ENCODE results near the gene AQP1.

The AQP1 gene

GRCh38 chr7:30912986-30913811 is 1.5 kb downstream of the AQP1 start:
- Mint-ChIP-seq H3K27ac (ENCODE audit: low read depth) (no peak overlapping the region), H3K4me1 (no peaks in the 10 kb centered on the region), H3K4me3 (no peak overlapping the region), H3K9me3 (no peaks in the 10 kb centered on the region), H3K36me3 (ENCODE audit: insufficient read depth) (no peaks in the 10 kb centered on the region), H3K27me3 (no peaks in the 10 kb centered on the region)
- no peak for DNase-seq (ENCODE audit: low spot score in 2 of 2)
- no peak for ATAC-seq (replicated peaks; ENCODE audit: extremely low read depth, poor library complexity, severe bottlenecking)

- ATAC-seq (replicated peaks; ENCODE audit: extremely low read depth, poor library complexity, severe bottlenecking) (no peak), DNase-seq (ENCODE audit: low spot score in 2 of 2) (no peak)
- H3K27me3 Mint-ChIP-seq: no peaks in the 10 kb centered on the region
- no peaks in the 10 kb centered on the region for H3K36me3 Mint-ChIP-seq (ENCODE audit: insufficient read depth)
- H3K4me1 Mint-ChIP-seq: no peaks in the 10 kb centered on the region
- H3K27ac Mint-ChIP-seq (ENCODE audit: low read depth): no peak overlapping the region
- H3K4me3 Mint-ChIP-seq: no peak overlapping the region
- H3K9me3 Mint-ChIP-seq: no peaks in the 10 kb centered on the region
Observed at GRCh38 chr7:30913821-30914515, 2.3 kb downstream of the AQP1 start.

- no peaks in the 10 kb centered on the region for H3K4me1 Mint-ChIP-seq
- H3K4me3 Mint-ChIP-seq: no peak overlapping the region
- no peak for DNase-seq (ENCODE audit: low spot score in 2 of 2)
- H3K36me3 Mint-ChIP-seq (ENCODE audit: insufficient read depth): no peaks in the 10 kb centered on the region
- ATAC-seq (replicated peaks; ENCODE audit: extremely low read depth, poor library complexity, severe bottlenecking): no peak
- no peaks in the 10 kb centered on the region for H3K9me3 Mint-ChIP-seq
- no peak overlapping the region for H3K27ac Mint-ChIP-seq (ENCODE audit: low read depth)
- no peaks in the 10 kb centered on the region for H3K27me3 Mint-ChIP-seq
Observed at GRCh38 chr7:30914596-30914995, 2.9 kb downstream of the AQP1 start.

- ATAC-seq (replicated peaks; ENCODE audit: extremely low read depth, poor library complexity, severe bottlenecking) (no peak), DNase-seq (ENCODE audit: low spot score in 2 of 2) (no peak)
- Mint-ChIP-seq H3K27ac (ENCODE audit: low read depth) (no peak overlapping the region), H3K27me3 (no peaks in the 10 kb centered on the region), H3K4me3 (no peak overlapping the region), H3K4me1 (no peaks in the 10 kb centered on the region), H3K9me3 (no peaks in the 10 kb centered on the region), H3K36me3 (ENCODE audit: insufficient read depth) (no peaks in the 10 kb centered on the region)
Observed at GRCh38 chr7:30915005-30915601, 3.5 kb downstream of the AQP1 start.

- DNase-seq (ENCODE audit: low spot score in 2 of 2): no peak
- Mint-ChIP-seq H3K4me1 (no peaks in the 10 kb centered on the region), H3K27me3 (no peaks in the 10 kb centered on the region), H3K36me3 (ENCODE audit: insufficient read depth) (no peaks in the 10 kb centered on the region), H3K9me3 (no peaks in the 10 kb centered on the region), H3K27ac (ENCODE audit: low read depth) (no peak overlapping the region), H3K4me3 (no peak overlapping the region)
- ATAC-seq (replicated peaks; ENCODE audit: extremely low read depth, poor library complexity, severe bottlenecking): no peak
Observed at GRCh38 chr7:30915751-30916150, 4.1 kb downstream of the AQP1 start.

GRCh38 chr7:30916255-30916654 is 4.6 kb downstream of the AQP1 start:
- no peaks in the 10 kb centered on the region for H3K9me3 Mint-ChIP-seq
- no peak overlapping the region for H3K27ac Mint-ChIP-seq (ENCODE audit: low read depth)
- ATAC-seq (replicated peaks; ENCODE audit: extremely low read depth, poor library complexity, severe bottlenecking): no peak
- no peaks in the 10 kb centered on the region for H3K27me3 Mint-ChIP-seq
- H3K4me1 Mint-ChIP-seq: no peaks in the 10 kb centered on the region
- no peak for DNase-seq (ENCODE audit: low spot score in 2 of 2)
- no peaks in the 10 kb centered on the region for H3K36me3 Mint-ChIP-seq (ENCODE audit: insufficient read depth)
- H3K4me3 Mint-ChIP-seq: no peak overlapping the region

- no peaks in the 10 kb centered on the region for H3K9me3 Mint-ChIP-seq
- DNase-seq (ENCODE audit: low spot score in 2 of 2) (no peak), ATAC-seq (replicated peaks; ENCODE audit: extremely low read depth, poor library complexity, severe bottlenecking) (no peak)
- H3K4me3 Mint-ChIP-seq: no peak overlapping the region
- H3K27ac Mint-ChIP-seq (ENCODE audit: low read depth): no peak overlapping the region
- H3K27me3 Mint-ChIP-seq: no peaks in the 10 kb centered on the region
- no peaks in the 10 kb centered on the region for H3K4me1 Mint-ChIP-seq
- no peaks in the 10 kb centered on the region for H3K36me3 Mint-ChIP-seq (ENCODE audit: insufficient read depth)
Observed at GRCh38 chr7:30916767-30917166, 5.1 kb downstream of the AQP1 start.

- Mint-ChIP-seq H3K4me3 (no peak overlapping the region), H3K9me3 (no peaks in the 10 kb centered on the region), H3K27ac (ENCODE audit: low read depth) (no peak overlapping the region), H3K36me3 (ENCODE audit: insufficient read depth) (no peaks in the 10 kb centered on the region), H3K27me3 (no peaks in the 10 kb centered on the region), H3K4me1 (no peaks in the 10 kb centered on the region)
- DNase-seq (ENCODE audit: low spot score in 2 of 2) (no peak), ATAC-seq (replicated peaks; ENCODE audit: extremely low read depth, poor library complexity, severe bottlenecking) (no peak)
Observed at GRCh38 chr7:30917216-30917893, 5.7 kb downstream of the AQP1 start.

- ATAC-seq (replicated peaks; ENCODE audit: extremely low read depth, poor library complexity, severe bottlenecking) (no peak), DNase-seq (ENCODE audit: low spot score in 2 of 2) (no peak)
- Mint-ChIP-seq H3K27ac (ENCODE audit: low read depth) (no peak overlapping the region), H3K9me3 (no peaks in the 10 kb centered on the region), H3K4me3 (no peak overlapping the region), H3K27me3 (no peaks in the 10 kb centered on the region), H3K4me1 (no peaks in the 10 kb centered on the region), H3K36me3 (ENCODE audit: insufficient read depth) (no peaks in the 10 kb centered on the region)
Observed at GRCh38 chr7:30918676-30919075, 7.0 kb downstream of the AQP1 start.

- H3K9me3 Mint-ChIP-seq: no peaks in the 10 kb centered on the region
- no peak for ATAC-seq (replicated peaks; ENCODE audit: extremely low read depth, poor library complexity, severe bottlenecking)
- H3K4me3 Mint-ChIP-seq: no peak overlapping the region
- no peaks in the 10 kb centered on the region for H3K36me3 Mint-ChIP-seq (ENCODE audit: insufficient read depth)
- no peaks in the 10 kb centered on the region for H3K27me3 Mint-ChIP-seq
- no peaks in the 10 kb centered on the region for H3K4me1 Mint-ChIP-seq
- DNase-seq (ENCODE audit: low spot score in 2 of 2): no peak
- no peak overlapping the region for H3K27ac Mint-ChIP-seq (ENCODE audit: low read depth)
Observed at GRCh38 chr7:30920021-30920583, 8.4 kb downstream of the AQP1 start.

GRCh38 chr7:30920584-30921539 is 9.2 kb downstream of the AQP1 start:
- Mint-ChIP-seq H3K9me3 (no peaks in the 10 kb centered on the region), H3K4me3 (no peak overlapping the region), H3K4me1 (no peaks in the 10 kb centered on the region), H3K27ac (ENCODE audit: low read depth) (no peak overlapping the region), H3K27me3 (no peaks in the 10 kb centered on the region), H3K36me3 (ENCODE audit: insufficient read depth) (no peaks in the 10 kb centered on the region)
- ATAC-seq (replicated peaks; ENCODE audit: extremely low read depth, poor library complexity, severe bottlenecking) (no peak), DNase-seq (ENCODE audit: low spot score in 2 of 2) (no peak)
